ENCODE data around the gene NR2E1. TPM values are rescaled to one million over a fixed set of nuclear protein-coding genes. Genes with fewer than 3 reads are reported as not detected.

Gene NR2E1
- total RNA-seq, 6 experiments from 2014 or later, result not detected

GRCh38 chr6:108123481-108123929 is 42.3 kb upstream of the NR2E1 start:
- no peak overlapping the region for H3K27ac ChIP-seq
- TF ChIP-seq CTCF (IDR thresholded peaks at IDR 0.05) (no peak), POLR2A (IDR thresholded peaks at IDR 0.05) (no peak)
- H3K4me3 ChIP-seq, result no peak overlapping the region
- intact Hi-C loops (cut with DNase I), result no loop called here
- no peaks in the 10 kb centered on the region for H3K9me3 ChIP-seq
- H3K27me3 ChIP-seq, result peaks cover 0 to 13% of the 10 kb centered on the region in 2 donors
- DNase-seq (no peak), ATAC-seq (no peak)
- 16% methylated on average over 7 of the region's 13 CpGs for WGBS (ENCODE audit: insufficient coverage, low coverage, low lambda C conversion rate, missing lambda C conversion rate)
- H3K36me3 ChIP-seq, result no peaks in the 10 kb centered on the region
- peaks cover 0 to 15% (median 5%) of the 10 kb centered on the region in 4 donors for H3K4me1 ChIP-seq

- intact Hi-C loops (cut with DNase I), result no loop called here
- no peak for DNase-seq
- H3K9me3 ChIP-seq, result no peaks in the 10 kb centered on the region
- H3K4me1 ChIP-seq, result peaks cover 0 to 12% (median 4%) of the 10 kb centered on the region in 4 donors
- TF ChIP-seq POLR2A (IDR thresholded peaks at IDR 0.05) (no peak), CTCF (IDR thresholded peaks at IDR 0.05) (no peak)
- H3K27ac ChIP-seq, result no peak overlapping the region
- H3K27me3 ChIP-seq, result peaks cover 0 to 9% of the 10 kb centered on the region in 2 donors
- 18% methylated on average over 5 of the region's 7 CpGs for WGBS (ENCODE audit: insufficient coverage, low coverage, low lambda C conversion rate, missing lambda C conversion rate)
- no peak overlapping the region for H3K4me3 ChIP-seq
- no peaks in the 10 kb centered on the region for H3K36me3 ChIP-seq
- no peak for ATAC-seq
Measured at GRCh38 chr6:108123946-108124345, 41.9 kb upstream of the NR2E1 start.

GRCh38 chr6:108127056-108127455 is 38.8 kb upstream of the NR2E1 start:
- 94% methylated on average over 1 of the region's 1 CpG for WGBS (ENCODE audit: insufficient coverage, low coverage, low lambda C conversion rate, missing lambda C conversion rate)
- intact Hi-C loops (cut with DNase I), result no loop called here
- ATAC-seq, result no peak
- no peaks in the 10 kb centered on the region for H3K36me3 ChIP-seq
- no peak overlapping the region for H3K4me3 ChIP-seq
- no peak for DNase-seq
- H3K9me3 ChIP-seq, result no peaks in the 10 kb centered on the region
- no peak for TF ChIP-seq POLR2A (IDR thresholded peaks at IDR 0.05)
- TF ChIP-seq CTCF (IDR thresholded peaks at IDR 0.05), result no peak
- H3K4me1 ChIP-seq, result peaks cover 0 to 6% (median 1%) of the 10 kb centered on the region in 4 donors
- no peak overlapping the region for H3K27ac ChIP-seq
- H3K27me3 ChIP-seq, result no peaks in the 10 kb centered on the region

- Histone ChIP-seq H3K9me3 (no peaks in the 10 kb centered on the region), H3K36me3 (no peaks in the 10 kb centered on the region), H3K27me3 (no peaks in the 10 kb centered on the region), H3K4me1 (peaks cover 0 to 6% (median 1%) of the 10 kb centered on the region in 4 donors), H3K27ac (no peak overlapping the region), H3K4me3 (no peak overlapping the region)
- DNase-seq, result peak in 1 of 3 donors; percentile 71
- peak; percentile 90 to 99 (median 94) for ATAC-seq
- intact Hi-C loops (cut with DNase I), result no loop called here
- TF ChIP-seq POLR2A (IDR thresholded peaks at IDR 0.05) (no peak), CTCF (IDR thresholded peaks at IDR 0.05) (no peak)
- 21% methylated on average over 2 of the region's 2 CpGs for WGBS (ENCODE audit: insufficient coverage, low coverage, low lambda C conversion rate, missing lambda C conversion rate)
Measured at GRCh38 chr6:108127826-108128225, 38.0 kb upstream of the NR2E1 start.

GRCh38 chr6:108130262-108130661 is 35.6 kb upstream of the NR2E1 start:
- TF ChIP-seq CTCF (IDR thresholded peaks at IDR 0.05) (no peak), POLR2A (IDR thresholded peaks at IDR 0.05) (no peak)
- no peak for ATAC-seq
- Histone ChIP-seq H3K4me1 (peaks cover 0 to 15% (median 1%) of the 10 kb centered on the region in 4 donors), H3K36me3 (no peaks in the 10 kb centered on the region), H3K9me3 (no peaks in the 10 kb centered on the region), H3K4me3 (no peak overlapping the region), H3K27me3 (no peaks in the 10 kb centered on the region), H3K27ac (no peak overlapping the region)
- intact Hi-C loops (cut with DNase I), result no loop called here
- no peak for DNase-seq
